Renal cortex interstitium (tissue), 11 donors: ENCODE measurements around the gene ASGR1. TPM values are rescaled to one million over a fixed set of nuclear protein-coding genes. Genes with fewer than 3 reads are reported as not detected.
"Not testable (repeated sequence)": the region's sequence is repeated elsewhere in the genome, so short reads cannot be mapped to it uniquely, and the experiment has no call there.

Experiments used
- DNase-seq, 11 donors: peaks; one replicate each; pipeline ENCODE4 v3.0.0-alpha.2; 2013; ENCODE audit warnings: low read depth in 9 of 11, low spot score in 4 of 11; ENCODE audit errors: extremely low read depth in 1 of 11
- polyA plus RNA-seq, 3 donors: library from polyadenylated mRNA; unstranded; fragments of 120-200 nt; gene quantifications; one replicate each; pipeline ENCODE4 v1.2.1, GENCODE V29; 2013; ENCODE audit not compliant: insufficient read length in 3 of 3

Gene ASGR1
- polyA plus RNA-seq, 3 donors, result 6.1 to 10.7 (median 7.2) TPM

DNA sequence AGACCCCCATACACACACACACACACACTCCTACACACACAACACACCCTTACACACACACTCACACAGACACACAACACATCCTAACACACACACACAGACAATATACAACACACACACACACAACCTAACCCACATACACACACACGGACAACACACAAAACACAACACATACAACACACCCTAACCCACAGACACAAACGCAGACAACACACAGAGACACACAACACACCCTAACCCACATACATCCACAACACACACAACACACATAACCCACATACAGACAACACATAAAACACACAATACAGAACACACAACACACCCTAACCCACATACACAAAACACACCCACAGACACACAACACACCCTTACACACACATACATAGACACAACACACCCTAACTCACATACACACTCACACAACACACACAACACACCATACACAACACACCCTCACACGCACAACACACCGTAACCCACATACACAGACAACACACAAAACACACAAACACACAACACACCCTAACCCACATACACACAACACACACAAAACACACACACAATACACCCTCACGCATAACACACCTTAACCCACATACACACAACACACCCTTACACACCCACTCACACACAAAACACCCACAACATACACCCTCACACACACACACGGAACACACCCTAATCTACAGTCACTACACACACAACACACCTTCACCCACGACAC is 4.4 kb downstream of the ASGR1 start:
- no peak for DNase-seq

DNA sequence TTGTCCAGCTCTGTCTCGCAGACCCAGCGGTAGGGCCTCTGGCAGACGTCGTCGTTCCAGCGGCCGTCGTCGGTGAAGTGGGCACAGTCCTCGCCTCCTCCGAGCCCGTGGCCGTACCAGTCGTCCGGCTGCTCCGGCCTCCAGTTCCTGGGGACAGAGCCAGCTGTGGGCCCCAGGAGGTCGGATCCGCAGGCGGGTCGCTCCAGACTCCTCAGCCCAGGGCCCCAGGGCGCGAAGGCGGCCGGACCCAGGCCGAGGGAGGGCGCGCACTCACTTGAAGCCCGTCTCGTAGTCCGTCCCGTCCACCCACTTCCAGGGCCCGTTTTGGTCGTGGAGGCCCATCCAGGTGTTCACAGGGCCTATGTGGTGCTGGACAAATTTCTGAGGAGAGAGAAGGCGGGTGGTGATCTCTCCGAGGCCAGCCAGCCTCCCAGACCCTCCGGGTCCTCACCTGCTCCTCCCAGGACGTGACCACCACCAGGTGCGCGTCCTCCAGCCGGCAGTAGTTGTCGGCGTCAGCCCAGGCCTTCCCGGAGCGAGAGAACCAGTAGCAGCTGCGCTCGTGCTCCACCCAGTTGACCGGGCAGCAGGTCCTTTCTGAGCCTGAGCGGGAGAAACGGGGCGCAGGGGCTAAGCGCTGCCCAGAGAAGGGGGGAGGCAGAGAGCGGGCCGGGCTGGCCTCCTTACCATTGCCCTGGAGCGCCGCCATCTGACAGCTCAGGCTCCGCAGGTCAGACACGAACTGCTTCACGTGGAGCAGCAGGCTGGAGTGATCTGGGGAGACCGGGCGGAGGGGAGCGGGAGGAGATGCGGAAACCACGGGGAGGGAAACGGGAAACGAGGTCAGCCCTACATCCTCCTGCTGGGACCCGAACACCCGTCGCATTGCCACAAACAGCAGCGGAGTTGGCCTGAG is 5.2 kb downstream of the ASGR1 start:
- peak in 8 of 11 donors; percentile 32 to 62 (median 56) for DNase-seq

DNA sequence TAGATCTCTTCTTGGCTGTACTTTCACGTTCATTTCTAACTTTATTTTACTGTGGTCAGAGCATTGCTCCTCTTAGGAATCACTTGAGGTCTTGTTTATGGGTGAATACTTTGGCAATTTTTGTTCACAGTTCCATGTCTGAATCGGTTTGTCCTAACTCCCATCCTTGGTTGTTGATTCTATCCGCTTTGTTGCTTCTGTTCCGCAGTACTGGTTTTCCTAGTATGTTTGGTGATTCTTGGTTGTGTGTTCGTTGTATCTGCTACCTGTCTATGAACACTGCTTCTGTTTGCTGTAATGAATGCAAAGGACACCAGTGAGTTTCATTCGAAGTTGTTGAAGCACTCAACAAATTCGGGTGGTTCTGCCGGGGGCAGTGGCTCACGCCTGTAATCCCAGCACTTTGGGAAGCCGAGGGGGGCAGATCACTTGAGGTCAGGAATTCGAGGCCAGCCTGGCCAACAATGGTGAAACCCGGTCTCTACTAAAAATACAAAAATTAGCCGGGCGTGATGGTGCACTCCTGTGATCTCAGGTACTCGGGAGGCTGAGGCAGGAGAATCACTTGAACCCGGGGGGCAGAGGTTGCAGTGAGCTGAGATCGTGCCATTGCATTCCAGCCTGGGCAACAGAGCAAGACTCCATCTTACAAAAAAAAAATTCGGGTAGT is 6.5 kb downstream of the ASGR1 start:
- not testable (repeated sequence) for DNase-seq

DNA sequence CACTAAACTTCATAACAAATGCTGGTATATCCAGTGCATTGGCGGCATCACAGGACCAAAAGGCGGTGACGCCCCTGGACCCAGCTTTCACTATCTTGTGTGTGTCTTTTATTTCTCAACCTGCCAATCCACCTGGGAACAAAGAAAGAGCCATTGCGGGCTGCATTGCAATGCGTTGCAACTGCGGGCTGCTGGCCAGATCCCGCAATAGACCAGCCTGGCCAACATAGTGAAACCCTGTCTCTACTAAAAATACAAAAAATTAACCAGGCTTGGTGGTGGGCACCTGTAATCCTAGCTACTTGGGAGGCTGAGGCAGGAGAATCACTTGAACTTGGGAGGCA is 9.6 kb downstream of the ASGR1 start:
- not testable (repeated sequence) for DNase-seq

DNA sequence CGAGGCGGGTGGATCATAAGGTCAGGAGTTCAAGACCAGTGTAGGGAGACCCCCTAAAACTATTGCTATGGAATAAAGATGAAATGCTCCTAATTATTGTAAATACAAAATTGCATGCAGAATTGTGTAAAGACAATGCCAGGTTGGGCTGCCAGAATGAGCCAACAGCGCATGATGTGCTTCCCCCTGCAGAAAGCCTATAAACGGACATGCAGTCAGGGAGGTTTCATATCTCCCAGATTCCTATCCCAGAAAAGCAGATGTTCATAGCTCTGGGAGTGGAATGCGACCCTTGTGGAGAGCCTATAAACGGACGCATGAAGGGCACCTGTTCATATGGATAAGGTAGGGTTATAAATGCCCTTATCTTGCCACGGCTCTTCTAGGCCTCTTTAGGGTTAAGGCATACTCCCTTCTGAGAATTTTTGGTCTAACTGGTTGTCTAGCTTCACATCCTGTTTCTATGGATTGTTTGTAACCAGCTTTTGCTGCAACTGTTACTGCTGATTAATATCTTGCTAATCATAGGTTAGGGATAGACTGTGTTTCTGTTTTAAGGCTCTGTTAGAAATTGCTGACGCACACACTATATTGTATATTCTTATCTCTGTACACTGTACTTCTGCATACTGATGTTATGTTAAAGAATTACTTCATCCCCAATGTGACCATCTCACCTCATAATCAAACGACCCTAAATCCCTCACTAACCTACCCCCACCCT is 10.2 kb downstream of the ASGR1 start:
- not testable (repeated sequence) for DNase-seq

DNA sequence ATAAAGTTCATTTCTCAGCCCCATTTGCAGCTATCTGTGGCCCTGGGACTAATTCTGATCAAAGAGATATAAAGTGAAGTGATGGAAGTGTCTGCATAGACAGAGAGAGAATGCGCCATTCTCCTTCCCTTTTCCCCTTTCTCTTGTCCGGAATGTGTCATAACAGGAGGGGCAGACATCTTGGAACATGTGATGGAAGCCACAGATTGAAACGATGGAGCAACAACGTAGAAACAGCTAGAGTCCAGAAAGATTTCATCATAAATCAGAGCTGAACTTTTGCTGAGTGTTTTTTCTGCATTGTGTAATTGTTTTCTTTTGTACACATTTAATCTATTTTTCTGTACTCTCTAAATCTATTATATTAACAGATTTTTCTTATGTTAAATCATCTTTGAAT is 11.3 kb downstream of the ASGR1 start:
- DNase-seq, result no peak

DNA sequence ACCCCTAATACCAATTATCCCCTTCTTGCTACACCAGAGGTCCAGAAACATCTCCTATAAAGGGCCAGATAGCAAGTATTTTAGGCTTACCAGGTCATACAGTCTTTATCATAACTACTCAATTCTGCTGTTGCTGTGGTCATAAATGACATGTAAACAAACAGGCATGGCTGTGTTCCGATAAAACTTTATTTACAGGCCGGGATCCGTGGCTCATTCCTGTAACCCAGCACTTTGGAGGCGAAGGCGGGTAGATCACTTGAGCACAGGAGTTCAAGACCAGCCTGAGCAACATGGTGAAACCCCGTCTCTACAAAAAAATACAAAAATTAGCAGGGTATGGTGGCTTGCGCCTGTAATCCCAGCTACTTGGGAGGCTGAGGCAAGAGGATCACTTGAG is 12.3 kb downstream of the ASGR1 start:
- DNase-seq, result no peak

DNA sequence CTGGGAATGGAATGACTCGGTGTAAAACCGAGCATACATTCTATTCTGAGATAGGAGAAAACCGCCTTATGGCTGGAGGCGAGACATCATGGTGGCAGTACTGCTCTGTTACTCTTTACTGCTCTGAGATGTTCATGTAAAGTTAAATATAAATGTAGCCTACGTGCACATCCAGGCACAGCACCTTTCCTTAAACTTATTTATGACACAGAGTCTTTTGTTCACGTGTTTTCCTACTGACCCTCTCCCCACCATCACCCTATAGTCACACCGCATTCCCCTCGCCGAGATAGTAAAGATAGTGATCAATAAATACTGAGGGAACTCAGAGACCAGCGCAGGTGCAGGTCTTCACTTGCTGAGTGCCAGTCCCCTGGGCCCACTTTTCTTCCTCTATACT is 19.6 kb downstream of the ASGR1 start:
- DNase-seq, result not testable (repeated sequence)

DNA sequence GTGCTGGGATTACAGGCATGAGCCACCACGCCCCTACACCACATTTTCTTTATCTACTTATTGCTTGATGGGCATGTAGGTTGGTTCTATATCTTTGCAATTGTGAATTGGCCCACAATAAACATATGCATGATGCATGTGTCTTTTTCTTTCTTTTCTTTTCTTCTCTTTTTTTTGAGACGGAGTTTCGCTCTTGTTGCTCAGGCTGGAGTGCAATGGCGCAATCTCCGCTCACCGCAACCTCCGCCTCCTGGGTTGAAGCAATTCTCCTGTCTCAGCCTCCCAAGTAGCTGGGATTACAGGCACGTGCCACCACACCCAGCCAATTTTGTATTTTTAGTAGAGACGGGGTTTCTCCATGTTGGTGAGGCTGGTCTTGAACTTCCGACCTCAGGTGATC is 20.7 kb downstream of the ASGR1 start:
- not testable (repeated sequence) for DNase-seq

DNA sequence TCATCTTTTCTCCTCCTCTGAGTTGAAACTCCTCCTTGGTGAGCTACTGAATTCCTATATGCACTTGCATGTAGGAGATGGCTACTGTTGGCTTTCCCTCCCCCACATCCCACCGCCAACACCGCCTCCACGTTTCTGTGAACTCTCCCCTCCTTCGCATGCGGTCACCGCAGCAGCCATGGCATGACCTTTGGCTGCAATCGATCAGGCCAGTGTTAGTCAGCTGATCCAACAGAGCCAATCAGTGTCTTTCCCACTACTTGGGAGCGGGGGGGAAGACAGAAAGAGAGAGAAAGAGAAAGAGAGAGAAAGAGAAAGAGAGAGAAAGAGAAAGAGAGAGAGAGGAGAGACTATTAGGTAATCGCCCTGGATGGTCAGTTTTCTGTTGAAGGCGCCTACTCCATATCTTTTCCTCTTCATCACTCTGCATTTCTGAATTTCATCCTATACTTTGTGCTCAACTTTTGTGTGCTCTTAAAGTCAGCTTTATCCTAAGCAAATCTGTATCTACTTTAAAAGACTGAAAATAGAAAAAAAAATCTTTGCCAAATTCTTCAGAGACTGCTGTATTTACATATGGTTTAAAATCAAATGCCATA is 22.7 kb downstream of the ASGR1 start:
- no peak for DNase-seq

DNA sequence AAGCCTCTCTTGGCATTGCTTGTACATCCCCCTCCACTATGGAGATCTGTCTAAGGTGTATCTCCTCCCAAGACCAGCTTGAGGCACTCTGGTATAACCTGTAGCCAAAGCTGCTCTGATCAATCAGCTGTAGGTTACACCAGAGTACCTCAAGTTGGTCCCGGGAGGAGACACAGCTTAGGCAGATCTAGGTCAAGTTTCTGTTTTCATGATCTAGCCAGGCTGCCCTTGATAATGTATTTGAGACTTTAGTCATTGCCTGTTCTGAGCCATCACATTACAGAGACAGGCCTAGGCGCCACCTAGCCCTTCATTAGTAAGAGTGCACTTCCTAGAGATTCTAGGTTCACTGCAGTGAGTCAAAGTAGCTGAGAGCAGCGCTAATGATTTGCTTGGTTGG is 31.4 kb downstream of the ASGR1 start:
- no peak for DNase-seq

DNA sequence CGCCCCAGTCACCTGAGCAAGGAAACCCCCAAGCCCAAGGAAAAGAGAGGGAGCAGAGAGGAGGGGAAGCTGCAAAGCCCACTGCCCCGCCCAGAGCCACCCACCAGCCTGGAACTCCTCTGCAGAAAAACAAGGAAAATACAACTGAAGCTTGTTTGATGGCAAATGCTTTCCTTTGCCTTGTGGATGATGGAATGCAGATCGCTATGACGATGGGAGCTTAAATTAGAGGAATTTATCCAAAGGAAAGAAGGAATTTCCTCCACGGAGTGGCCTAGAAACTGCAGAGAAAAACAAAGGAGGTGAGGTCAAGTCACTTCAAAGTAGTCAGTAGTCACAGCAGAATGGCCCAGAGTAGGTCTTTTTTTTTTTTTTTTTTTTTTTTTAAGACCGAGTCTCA is 33.1 kb downstream of the ASGR1 start:
- no peak for DNase-seq

DNA sequence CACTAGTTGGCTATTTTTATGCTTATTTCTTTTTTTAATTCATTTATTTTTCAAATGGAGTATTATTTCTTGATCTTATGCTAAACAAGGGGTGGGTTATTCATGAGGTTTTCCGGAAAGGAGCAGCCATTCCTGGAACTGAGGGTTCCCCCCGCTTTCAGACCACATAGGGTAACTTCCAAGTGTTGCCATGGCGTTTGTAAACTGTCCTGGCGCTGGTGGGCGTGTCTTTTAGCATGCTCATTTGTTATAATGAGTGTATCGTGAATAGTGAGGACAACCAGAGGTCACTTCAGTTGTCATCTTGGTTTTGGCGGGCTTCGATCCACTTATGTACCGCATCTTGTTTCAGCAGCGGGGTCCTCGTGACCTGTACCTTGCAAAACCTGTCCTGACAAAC is 35.0 kb downstream of the ASGR1 start:
- DNase-seq, result no peak

DNA sequence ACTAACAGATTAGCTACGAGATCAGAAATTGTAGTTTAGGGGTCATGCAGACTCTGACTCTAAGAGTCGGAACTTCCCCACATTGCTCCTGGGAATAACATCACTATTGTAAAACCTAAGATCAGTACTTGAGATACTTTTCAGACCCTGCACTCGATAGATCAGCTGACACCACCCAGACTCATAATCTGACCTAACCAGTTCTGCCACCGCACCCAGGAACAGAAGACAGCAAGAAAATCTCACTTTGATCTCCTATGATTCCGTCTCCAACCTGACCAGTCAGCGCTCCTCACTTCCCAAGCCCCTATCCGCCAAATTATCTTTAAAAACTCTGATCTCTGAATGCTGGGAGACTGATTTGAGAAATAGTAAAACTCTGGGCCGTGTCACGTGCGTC is 37.3 kb downstream of the ASGR1 start:
- DNase-seq, result no peak

DNA sequence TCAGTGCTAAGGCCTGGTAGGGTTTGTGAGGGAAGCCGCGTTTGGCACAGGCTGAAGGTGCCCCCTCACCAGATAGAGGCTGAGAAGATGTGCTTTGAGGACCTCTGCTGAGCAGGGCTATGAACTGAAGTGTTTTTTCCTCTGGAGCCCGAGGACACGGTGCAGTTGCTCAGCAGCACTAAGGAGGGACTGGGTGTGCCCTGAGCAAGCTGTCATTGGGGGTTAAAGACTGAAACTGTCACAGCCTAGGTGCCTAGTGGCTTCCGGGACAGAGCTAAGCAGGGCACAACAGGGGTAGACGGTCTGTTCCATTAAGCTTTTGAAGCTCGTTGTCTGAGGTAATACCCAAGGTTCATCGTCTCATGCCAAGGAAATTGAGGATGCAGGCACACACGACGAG is 39.8 kb downstream of the ASGR1 start:
- no peak for DNase-seq

DNA sequence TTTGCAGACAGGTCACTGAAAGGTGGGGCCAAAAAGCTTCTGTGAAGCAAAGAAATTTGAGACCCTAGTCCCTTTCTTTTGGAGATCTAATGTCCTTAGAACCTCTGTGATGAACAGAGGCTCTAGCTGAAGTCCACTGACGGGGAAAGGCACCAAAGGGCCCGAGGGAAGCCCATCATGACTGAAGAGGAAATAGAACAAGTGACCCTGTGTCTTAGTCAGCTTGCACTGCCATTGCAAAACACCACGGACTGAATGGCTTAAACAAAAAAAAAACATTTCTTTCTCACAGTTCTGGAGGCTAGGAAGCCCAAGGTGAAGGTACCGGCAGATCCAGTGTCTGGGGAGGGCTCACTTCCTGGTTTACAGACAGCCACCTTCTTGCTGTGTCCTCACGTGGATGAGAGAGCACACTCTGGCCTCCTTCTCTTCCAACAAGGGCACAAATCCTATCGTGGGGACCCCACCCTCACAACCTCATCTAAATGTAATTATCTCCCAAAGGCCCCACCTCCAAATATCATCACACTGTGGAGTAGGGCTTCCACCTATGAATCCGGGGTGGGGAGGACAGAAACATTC is 40.3 kb downstream of the ASGR1 start:
- DNase-seq, result no peak

DNA sequence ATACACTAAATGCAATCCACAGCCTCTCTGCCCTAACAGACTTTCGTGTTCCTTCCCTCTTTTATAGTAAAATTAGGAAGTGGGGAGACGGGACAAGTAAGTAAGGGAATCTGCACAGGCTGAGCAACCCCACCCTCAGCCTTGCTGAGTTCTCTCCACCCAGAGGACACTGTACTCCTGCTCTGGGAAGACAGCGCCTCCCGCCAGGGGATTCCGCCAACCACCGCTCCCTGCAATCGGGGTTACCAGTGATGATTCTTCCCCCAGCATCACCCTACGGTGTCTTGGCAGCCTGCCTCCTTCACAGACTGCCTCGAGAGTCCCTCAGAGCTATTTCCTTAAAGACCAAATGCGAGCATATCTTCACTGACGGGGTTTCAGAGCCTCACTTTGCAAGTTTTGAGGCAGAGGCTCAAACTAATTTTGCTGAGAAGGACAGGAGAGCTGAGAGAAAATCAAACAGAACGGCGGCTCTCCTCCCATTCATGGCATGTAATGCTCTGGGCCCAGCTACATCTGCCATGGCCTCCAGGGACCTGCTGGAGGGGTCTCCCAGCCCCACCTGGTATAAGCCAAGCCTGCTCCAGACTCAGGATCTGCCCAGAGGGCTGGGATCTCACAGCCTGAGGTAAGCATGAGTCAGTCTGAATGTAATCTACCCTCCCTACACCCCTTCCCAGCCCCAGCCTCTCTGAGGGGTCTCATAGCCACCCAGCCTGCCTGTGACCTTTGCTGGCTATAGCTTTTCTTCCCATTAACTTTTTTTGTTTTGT is 41.8 kb downstream of the ASGR1 start:
- DNase-seq, result no peak
